GM21447 (cell line): ENCODE measurements around the gene PABPN1.
A peak's percentile ranks its signal among the peaks of the same experiment; 100 is the strongest.
"Not testable (repeated sequence)": the region's sequence is repeated elsewhere in the genome, so short reads cannot be mapped to it uniquely, and the experiment has no call there.

Source experiments
- ATAC-seq: cut with Tn5 transposase; IDR thresholded peaks from one replicate; pipeline ENCODE4 v1.9.1; 2021; ENCODE audit not compliant: unreplicated experiment

The PABPN1 gene

DNA sequence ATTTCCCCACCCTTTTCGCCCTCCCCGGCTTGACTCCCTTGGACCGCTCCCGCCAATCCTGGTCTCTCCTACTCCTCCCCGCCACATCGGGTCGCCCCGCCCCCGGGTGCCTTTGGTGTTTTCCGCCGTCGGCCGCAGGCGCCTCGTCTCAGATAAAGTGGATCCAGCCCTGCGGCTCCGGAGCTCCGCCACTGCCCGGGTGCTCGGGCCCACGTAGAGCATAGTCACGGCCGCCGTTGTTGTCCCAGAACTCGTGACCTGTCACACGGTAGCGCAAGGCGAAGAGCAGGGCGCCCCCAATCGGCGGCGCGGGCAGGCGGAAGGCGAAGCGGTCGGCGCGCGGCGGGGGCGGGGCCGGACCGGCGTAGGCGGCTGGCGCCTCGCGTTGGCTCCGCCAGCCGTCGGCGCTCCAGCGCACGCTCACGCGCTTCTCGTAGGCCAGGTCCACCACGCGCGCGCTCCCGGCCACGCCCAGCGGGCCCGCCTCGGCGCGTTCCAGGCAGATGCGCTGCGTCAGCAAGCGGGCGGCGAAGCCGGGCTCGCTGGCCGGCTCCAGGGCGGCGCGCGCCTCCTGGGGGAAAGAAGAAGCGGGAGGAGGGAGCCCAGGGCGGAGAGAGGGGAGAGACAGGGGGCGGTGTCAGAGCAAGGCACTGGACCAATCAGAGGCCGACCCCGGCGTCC, 19.8 kb upstream of the PABPN1 start:
- ATAC-seq, result peak; percentile 76

DNA sequence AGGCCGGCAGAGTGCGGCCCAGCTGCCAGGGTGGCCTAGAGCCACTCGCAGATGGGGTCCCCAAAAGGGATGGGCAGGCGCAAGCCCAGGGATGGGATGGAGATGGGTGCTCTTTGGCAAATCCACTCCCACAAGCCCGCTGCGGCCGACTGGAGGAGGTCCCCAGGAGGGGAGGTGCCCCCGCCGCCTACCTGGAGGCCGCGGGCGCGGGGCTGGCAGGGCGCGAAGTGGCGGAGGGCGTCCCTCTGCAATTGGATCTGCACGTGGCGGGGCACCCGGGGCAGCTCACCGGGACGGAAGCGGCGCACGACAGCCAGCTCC, 19.3 kb upstream of the PABPN1 start:
- ATAC-seq, result peak; percentile 9

DNA sequence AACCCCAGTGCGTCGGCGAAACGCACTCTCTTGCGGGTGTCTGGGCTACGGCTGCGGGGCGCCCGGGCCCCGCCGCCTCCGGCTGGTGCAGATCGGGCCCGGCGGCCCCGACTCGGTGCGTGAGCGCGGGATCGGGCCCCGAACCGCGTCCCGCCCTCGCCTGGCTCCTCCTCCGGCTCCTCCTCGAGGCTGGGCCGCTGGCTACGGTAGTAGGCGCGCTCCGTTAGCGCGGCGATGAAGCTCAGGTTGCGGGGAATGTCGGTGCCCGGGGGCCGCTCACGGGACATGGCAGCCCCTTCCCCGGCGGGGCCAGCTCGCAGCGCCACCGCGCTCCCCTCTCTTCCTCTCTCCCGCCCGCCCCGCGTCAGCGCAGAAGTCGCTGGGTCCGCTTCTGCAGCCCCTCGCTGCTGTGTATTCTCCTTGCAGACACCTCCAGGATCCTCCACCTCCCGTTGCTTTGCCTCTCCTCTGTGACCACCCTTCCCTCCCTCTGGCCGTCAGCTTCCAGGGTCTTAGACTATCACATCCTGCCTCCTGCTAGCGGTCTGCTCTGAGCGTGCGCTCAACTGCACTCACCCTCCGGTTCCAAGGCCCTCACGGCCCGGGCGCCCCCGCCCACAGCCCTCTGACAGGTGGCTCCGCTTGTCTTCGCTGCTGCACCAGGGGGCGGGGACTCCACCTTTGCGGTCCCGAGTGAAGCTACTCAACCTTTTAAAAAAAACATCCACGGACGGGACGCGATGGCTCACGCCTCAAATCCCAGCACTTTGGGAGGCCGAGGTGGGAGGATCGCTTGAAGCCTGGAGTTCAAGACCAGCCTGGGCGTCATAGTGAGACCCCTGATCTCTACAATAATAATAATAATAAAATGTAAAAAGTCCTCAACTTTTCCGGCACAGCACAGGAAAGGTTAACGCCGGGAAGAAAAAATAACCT, 18.7 kb upstream of the PABPN1 start, which contains the start of gene PPP1R3E:
TSS of gene PPP1R3E (minus strand) at position 570 of the 936 bp plus-strand sequence. CDS start at position 287, 283 bp downstream.
- peak; percentile 34 for ATAC-seq

DNA sequence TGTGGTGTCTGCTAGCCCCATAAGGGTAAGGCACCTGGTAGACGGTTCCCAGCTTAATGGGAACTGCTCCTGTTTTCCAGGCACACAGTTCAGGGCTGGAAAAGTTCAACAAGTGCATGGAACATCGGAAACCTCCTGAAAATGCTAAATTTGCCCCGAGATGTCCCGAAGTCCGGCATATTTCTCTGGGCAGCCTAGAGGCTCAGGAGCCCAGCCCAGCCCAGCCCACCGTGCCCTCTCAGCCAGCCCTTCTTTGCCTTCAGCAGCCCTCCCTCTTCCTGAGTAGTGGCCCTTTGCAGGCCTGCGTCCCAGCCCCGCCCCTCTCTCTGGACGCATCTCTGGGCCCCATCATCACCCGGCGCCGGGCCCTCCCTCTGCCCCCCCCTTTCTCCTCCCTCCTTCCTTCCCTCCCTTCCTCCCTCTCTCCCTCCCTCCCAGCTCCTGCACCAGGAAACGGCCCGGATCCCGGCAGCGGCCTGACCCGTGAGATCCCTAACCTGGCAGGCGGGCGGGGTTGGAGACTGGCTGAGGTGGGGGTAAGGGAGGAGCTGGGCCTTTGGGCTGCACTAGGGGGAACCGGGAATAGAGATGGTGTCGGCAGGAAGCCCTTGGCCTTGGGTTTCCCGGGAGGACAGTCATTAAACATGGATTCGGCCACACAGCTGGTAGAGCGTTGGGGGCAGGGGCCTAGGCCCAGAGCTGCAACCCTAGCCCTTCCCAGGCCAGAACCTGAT, 14.7 kb upstream of the PABPN1 start, which contains the start of gene BCL2L2:
TSS of gene BCL2L2 (plus strand) at position 422 of the 734 bp plus-strand sequence. CDS start 935 bp downstream, outside the sequence.
- ATAC-seq, result no peak

DNA sequence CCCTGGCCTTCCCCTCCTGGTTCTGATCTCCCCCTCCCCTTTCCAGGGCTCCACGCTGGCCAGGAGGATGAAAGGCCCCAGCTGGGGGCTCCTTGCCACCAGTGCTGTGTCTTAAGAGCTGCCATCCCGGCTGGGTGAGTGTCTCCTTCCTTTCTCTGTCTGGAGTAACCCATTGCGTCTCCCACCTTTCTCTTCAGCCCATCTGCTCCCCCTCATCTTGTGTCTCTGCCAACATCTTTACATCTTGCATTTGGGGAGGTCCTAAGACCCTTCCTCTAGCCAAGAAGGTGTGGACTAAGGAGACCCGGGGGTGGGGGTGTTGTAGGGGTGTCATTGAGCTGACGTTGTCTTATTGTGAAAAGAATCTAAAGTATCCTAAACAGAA, 14.1 kb upstream of the PABPN1 start:
- no peak for ATAC-seq

DNA sequence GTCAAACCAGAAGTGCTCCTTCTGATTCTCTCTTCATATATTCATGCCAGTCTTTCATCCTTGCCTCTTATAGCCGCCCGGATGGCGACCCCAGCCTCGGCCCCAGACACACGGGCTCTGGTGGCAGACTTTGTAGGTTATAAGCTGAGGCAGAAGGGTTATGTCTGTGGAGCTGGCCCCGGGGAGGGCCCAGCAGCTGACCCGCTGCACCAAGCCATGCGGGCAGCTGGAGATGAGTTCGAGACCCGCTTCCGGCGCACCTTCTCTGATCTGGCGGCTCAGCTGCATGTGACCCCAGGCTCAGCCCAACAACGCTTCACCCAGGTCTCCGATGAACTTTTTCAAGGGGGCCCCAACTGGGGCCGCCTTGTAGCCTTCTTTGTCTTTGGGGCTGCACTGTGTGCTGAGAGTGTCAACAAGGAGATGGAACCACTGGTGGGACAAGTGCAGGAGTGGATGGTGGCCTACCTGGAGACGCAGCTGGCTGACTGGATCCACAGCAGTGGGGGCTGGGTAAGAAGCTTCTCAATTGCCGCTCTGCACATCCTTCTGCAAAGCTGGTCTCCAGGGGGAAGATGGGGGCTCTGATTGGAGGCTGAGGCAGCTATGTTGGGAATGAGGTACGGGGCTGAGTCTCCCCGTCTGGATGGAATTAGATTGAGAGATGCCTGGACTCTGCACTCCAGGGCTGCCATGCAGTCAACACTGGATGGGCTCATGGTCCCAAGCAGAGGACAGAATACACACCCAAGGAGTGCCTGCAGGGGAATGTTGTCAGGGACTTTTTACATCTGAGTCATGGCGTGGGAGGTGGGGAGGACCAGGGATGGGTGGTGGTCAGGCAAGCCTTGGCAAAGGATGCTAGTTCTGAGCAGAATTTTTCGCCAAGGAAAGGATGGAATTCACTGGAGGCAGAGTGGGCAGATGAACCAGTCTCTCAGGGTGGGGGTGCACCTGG, 13.3 kb upstream of the PABPN1 start:
- no peak for ATAC-seq

DNA sequence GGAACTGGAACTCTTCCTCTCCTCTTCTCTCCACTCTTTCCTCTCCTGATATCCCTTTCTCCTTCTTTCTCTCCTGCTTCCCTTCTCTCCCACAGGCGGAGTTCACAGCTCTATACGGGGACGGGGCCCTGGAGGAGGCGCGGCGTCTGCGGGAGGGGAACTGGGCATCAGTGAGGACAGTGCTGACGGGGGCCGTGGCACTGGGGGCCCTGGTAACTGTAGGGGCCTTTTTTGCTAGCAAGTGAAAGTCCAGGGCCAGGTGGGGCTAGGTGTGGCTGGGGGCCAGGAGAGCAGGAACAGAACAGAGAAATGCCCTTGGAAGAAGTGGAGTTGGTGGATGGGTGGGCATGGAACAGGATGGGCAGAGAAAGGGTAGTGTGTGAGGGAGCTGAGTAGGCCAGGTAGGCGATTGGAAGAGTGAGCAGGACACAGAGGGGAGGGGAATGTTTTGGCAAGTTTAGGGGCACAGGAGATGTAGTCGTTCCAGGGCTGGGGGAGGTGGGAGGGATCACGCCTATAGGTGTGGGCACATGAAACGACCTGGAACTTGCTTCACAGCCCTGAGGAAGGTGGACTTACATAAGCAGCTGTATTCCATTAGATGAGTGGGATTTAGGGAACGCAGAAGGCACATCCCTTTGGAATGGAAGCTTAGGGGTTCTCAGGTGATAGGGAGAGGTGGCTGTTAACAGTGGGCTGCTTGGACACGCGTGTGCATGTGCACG, 12.4 kb upstream of the PABPN1 start:
- ATAC-seq, result no peak

DNA sequence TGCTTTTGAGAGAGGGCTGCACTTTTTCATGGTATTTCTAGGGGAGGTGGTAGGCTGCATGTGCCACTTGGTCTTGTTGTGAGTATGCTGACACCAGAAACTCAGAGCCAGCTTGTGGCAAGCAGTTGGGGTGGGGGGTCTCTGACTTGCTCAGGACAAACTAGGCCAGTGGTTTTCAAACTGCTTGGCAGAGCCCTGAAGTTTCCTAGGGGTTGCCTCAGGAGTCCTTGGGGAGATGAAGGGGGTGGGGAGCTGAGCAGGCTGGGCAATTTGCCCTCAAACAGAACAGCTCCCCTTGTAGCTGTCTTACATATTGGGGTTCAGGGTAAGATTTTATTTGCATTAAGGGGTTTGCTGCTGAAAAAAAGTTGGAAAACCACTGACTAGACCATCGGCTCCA, 10.7 kb upstream of the PABPN1 start:
- no peak for ATAC-seq

DNA sequence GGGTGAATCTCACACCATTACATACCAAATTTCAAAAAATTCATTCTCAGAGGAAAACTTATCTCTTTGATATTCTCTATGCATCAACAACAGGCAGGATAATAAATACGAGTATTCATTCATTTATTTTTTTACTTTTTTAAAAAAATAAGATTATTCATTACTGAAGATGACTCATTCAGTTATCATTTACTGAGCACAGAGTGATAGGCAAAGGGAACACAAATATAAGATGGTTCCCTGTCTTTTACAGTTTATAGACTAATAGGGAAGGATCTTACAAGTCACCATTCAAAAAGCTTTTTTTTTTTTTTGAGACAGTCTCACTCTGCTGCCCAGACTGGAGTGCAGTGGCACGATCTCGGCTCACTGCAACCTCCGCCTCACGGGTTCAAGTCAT, 5.0 kb upstream of the PABPN1 start:
- no peak for ATAC-seq

DNA sequence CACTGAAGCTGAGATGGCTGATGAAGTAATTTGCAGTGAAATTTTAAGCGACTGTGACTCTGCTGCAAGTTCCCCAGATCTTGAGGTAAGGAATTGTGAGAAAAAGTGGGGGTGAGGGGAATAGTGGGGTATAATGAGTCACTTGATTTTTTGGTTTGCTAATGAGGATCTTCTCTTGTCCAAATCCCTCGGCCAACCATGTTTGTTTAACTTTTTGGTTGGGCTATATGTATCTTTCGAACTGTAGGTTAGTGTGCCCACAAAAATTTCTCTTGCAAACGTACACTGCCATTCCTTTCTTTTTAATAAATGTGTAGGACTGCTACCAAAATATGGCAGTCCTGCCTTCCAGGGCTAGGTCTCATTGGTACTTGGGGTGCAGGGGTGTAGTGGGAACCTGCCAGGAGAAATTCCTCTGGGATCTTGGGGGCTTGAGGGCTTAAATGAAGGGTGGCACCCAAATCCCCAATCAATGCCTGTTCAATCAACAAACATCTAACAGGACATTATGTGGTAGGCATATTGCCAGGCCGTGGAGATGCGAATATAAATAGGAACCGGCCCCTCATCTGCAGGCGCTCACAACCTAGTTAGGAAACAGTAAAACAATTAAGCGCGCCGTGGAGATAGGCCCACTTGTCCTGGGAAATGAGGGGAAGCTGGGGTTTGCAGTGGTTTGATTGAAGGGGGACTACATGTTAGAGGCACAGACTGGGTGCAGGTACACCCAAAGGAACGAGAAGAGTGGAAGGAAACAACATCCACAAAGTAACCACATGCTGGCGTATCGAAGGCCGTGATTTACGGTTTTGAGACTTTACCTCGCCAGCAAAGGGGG, 1.3 kb upstream of the PABPN1 start:
- no peak for ATAC-seq

DNA sequence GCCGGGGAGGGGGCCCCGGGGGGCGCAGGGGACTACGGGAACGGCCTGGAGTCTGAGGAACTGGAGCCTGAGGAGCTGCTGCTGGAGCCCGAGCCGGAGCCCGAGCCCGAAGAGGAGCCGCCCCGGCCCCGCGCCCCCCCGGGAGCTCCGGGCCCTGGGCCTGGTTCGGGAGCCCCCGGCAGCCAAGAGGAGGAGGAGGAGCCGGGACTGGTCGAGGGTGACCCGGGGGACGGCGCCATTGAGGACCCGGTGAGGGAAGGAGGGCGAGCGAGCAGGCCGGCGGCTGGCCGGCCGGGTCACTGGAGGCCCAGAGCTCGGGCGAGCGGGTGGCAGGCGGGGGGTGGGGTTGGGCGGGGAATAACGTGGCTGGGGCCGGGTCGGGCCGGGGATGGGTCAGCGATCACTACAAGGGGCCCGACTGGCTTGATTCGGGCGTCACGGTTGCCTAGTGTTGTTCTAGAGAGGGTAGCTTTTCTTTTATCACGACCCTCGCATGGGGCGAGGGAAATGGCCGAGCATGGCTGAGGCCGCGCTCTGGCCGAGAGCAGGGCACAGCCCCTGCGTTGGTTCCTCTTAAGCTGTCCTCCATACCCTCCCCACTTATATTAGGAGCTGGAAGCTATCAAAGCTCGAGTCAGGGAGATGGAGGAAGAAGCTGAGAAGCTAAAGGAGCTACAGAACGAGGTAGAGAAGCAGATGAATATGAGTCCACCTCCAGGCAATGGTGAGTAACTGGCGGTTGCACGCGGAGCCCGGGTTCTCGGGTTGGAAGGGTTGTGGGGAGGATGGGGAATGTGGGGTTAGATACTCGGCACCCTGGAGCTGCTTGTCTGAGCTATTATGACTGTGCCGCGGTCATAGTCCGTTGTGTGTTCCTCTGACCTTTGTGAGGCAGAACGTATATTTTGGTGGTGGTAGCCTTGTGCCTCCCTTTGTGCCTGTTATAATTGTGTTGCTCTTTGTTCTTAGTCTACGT, 603 bp downstream of the PABPN1 start:
- peak; percentile 5 for ATAC-seq

DNA sequence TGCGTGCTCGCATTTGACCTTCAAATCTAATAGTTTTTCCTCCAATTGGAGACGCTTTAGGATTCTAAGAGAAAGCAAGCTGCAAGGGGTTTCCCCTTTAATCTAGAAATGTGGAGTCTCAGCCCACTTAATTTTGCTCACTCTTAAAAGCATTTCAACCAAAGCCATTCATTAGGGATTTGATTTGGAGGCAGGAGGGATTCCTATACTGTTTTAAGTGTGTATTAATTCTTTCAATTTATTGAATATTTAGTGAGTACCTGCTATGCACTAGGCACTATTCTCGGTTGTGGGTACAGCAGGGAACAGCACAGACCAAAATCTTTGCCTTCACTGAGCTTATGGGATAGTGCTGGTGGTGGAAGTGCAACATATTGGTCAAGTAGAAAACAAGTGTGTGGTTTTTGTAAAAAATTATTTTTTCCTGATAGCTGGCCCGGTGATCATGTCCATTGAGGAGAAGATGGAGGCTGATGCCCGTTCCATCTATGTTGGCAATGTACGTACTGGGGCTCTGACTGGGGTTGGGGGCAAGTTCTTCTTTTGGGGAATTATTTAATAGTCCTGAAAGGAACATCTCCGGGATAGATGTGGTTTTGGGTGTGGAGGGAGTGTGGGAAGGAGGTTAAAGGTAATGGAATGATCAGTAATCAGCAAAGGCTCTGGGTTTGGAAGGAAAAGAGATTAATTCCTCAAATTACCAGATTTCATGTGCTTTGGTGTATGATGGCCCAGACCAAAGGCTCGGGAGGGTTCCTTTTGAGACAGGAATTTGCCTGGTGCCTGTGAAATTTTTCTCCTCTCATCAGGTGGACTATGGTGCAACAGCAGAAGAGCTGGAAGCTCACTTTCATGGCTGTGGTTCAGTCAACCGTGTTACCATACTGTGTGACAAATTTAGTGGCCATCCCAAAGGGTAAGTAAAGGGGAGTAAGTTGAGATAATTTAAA, 1.6 kb downstream of the PABPN1 start:
- ATAC-seq, result no peak

DNA sequence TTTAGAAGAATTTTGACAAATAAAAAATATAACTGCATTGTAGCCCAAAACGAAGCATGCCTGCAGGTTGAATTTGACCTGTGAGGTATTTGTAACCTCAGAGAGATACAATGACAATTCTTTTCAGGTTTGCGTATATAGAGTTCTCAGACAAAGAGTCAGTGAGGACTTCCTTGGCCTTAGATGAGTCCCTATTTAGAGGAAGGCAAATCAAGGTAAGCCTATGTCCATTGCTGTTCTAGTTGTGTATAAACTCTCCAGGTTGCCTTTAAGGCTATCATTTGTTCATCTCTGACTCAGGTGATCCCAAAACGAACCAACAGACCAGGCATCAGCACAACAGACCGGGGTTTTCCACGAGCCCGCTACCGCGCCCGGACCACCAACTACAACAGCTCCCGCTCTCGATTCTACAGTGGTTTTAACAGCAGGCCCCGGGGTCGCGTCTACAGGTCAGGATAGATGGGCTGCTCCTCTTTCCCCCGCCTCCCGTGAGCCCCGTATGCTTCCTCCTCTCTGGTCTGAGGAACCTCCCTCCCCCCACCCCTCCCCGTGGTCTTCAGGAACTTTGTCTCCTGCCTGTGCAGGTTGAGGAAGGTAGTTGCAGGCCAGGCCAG, 2.7 kb downstream of the PABPN1 start:
- no peak for ATAC-seq

DNA sequence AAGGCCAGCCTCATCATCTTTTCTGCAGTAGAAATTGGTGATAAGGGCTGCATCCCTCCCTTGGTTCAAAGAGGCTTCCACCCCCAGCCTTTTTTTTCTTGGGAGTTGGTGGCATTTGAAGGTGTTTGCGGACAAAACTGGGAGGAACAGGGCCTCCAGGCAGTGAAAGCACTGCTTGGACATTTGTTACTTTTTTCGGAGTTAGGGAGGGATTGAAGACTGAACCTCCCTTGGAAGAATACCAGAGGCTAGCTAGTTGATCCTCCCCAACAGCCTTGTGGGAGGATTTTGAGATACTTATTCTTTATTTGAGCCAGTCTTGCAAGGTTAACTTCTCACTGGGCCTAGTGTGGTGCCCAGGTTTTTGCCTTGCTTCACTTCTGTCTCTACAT, 3.2 kb downstream of the PABPN1 start:
- no peak for ATAC-seq

DNA sequence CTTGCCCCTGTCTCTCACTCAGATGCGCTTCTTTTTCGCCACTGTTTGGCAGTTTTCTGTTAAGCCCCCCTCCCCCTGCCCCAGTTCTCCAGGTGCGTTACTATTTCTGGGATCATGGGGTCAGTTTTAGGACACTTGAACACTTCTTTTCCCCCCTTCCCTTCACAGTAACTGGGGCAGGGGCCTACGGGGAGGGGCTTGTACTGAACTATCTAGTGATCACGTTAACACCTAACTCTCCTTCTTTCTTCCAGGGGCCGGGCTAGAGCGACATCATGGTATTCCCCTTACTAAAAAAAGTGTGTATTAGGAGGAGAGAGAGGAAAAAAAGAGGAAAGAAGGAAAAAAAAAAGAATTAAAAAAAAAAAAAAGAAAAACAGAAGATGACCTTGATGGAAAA, 3.7 kb downstream of the PABPN1 start:
- ATAC-seq, result no peak

DNA sequence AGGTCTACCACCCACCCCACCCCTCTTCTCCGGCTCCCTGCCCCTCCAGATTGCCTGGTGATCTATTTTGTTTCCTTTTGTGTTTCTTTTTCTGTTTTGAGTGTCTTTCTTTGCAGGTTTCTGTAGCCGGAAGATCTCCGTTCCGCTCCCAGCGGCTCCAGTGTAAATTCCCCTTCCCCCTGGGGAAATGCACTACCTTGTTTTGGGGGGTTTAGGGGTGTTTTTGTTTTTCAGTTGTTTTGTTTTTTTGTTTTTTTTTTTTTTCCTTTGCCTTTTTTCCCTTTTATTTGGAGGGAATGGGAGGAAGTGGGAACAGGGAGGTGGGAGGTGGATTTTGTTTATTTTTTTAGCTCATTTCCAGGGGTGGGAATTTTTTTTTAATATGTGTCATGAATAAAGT, 4.5 kb downstream of the PABPN1 start:
- not testable (repeated sequence) for ATAC-seq
